Activated T-cell treated with anti-CD3 and anti-CD28 coated beads for 1 hour (primary cell): ENCODE measurements around the gene DCAF8.
"Not testable (repeated sequence)": the region's sequence is repeated elsewhere in the genome, so short reads cannot be mapped to it uniquely, and the experiment has no call there.

Source experiments
- DNase-seq: peaks from one replicate; pipeline ENCODE4 v3.0.0-alpha.2; 2020; ENCODE audit warnings: low read depth

Gene DCAF8

DNA sequence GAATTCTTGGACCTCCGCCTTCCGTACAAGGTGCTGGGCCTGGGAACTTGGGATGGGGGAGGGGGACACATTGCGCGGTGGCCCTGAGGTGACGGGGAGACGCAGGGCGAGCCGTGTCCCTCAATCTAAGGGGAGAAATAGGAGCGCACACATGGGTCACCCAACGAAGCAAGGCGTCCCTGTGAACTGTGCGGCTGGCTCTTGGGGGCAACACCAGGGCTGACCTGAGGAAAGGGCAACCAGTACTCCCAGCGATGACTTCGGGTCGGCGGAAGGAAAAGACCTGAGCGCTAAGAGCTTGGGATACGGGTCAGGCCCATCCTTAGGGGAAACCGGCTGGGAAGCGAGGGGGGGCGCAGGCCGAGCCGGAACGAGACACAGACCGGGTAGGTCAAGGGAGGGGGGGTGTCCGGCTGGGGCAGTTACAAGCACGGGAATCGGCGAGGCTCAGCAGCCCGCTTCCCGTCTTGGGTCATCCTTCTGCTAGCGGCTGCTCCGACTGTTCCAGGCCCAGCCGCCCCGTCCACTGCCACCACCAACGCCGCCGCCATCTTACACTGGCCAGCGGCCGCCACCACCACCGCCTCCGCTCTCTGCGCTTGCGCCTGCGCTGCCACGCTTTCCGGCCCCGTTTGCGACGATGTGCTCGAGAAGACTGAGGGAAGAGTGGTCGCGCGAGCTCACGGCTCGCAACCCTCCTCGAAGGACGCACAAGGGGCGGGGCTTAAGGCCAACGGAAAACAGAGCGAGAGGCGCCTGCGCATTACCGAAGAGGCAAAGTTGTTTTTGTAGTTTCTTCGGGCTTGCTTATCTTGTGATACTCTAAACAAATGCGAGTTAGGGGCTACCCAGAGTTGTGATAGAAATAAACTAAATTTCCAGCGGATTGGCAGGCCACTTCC is at the start of gene DCAF8:
Gene DCAF8, minus strand, starts transcription at position 657 of the 902 bp plus-strand sequence. CDS start 18,541 bp downstream, outside the sequence.
- peak; percentile 98 for DNase-seq

GRCh38 chr1:160309571-160309970 is 47.2 kb upstream of the DCAF8 start:
- no peak for DNase-seq

DNA sequence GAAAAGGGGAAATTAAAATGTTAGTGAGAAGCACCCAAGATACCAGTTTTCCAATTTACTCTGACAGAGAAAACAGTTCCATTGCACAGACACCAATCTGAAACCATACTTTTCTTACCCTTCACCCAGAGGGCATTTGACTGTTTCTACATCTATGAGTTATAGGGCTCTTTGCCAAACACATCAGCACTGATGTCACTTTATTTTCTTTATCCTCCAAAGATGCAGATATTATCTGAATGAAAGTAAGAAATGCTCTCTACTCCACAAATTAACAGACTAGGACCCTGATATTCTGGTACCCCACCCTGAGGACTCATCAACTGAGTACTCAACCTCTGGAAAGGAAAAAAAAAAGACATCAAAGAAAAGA is 46.8 kb upstream of the DCAF8 start:
- no peak for DNase-seq

DNA sequence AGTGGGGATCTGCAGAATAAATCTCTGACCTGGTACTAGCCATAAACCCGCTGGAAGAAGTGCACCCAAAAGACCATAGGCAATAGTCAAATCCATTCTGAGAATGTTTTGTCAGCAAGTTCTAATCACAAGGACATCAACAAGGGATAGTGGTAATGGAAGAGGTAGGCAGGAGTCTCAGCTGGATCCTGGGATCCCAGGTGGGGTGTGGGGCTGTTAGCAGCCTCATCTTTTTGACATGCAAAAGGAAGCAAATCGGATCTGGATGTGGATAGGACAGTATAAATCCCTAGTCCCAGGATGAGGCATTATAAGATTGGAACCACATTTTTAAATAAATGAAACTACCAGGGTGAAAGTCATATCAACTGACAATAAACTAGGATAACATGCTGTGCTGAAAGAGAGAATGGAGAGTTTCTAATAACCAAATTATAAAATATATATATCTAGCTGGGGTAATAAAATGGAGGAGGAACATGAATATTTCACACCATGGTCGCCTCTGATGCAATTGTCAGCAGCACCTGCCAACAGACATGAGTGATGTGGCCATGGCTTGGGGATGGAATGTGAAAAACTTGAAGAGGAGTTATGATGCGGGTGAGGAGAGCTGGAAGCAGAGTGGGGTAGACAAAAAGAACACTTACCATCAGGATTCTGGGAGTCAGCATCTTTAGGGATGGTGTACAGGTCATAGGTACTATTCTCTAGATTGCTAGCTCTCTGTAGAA is 46.3 kb upstream of the DCAF8 start:
- DNase-seq: no peak

- DNase-seq: no peak
Measured at GRCh38 chr1:160307118-160307791, 44.9 kb upstream of the DCAF8 start.

GRCh38 chr1:160300173-160300572 is 37.8 kb upstream of the DCAF8 start:
- no peak for DNase-seq

DNA sequence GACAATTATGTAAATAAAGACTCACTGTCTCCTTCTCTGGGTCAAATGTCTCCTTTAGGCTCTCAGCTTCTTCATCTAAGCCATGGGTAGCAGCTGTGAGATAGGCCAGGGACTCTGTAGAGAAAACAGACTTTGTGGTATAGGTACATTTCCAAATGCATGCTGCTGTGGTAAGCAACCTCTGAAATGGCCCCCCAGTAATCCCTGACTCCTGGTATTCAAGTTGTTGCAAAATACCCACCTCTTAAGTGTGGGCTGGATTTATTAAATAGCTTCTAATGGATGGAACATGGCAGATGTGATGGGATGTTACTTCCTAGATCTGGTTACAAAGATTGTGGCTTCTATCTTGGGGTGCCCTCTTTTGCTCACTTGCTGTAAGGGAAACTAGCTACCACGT is 33.7 kb upstream of the DCAF8 start:
- no peak for DNase-seq

- DNase-seq: no peak
Measured at GRCh38 chr1:160293020-160293968, 30.9 kb upstream of the DCAF8 start.

GRCh38 chr1:160291248-160292220 is 29.2 kb upstream of the DCAF8 start:
- DNase-seq: peak; percentile 48

- not testable (repeated sequence) for DNase-seq
Measured at GRCh38 chr1:160287769-160288168, 25.4 kb upstream of the DCAF8 start.

- DNase-seq: no peak
Measured at GRCh38 chr1:160285506-160285905, 23.2 kb upstream of the DCAF8 start.

GRCh38 chr1:160284782-160285344 is 22.5 kb upstream of the DCAF8 start, which contains the start of gene PEX19:
TSS of gene PEX19 (minus strand) at chr1:160285133. CDS start at chr1:160285124, 9 bp downstream.
- DNase-seq: peak; percentile 90

- DNase-seq: peak; percentile 1
Measured at GRCh38 chr1:160284220-160284781, 22.0 kb upstream of the DCAF8 start.

GRCh38 chr1:160282807-160283206 is 20.5 kb upstream of the DCAF8 start:
- DNase-seq: no peak

GRCh38 chr1:160277987-160278386 is 15.6 kb upstream of the DCAF8 start:
- DNase-seq: no peak

DNA sequence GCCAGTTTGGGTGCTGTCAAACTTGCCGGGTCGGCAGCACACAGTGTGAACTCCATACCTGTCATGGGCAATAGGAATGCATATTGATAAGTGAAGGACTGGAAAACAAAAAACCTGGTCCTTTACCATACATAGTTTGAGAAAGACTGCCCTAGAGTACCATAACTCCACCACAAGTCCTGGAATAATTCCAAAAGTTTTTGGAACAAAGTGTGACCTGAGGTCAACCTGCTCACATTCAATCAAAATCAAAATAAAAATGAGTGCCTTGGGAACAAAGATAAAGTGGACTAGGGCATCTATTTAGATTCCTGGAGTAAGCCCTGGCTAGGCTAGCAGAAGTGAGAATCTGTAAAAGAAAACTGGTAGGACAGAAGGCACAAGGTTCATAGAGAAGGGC is 15.0 kb upstream of the DCAF8 start:
- DNase-seq: no peak

DNA sequence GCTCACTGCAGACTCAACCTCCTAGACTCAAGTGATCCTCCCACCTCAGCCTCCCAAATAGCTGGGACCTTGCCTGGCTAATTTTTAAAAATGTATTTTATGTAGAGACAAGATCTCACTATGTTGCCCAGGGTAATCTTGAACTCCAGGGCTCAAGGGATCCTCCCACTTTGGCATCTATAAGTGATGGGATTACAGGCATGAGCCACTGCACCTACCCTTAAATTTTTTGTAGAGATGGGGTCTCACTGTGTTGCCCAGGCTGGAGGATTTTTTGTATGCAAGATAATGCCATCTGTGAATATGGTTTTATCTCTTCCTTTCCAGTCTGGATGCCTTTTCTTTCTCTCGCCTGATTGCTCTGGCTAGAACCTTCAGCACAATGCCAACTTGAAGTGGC is 8.7 kb upstream of the DCAF8 start:
- DNase-seq: no peak

DNA sequence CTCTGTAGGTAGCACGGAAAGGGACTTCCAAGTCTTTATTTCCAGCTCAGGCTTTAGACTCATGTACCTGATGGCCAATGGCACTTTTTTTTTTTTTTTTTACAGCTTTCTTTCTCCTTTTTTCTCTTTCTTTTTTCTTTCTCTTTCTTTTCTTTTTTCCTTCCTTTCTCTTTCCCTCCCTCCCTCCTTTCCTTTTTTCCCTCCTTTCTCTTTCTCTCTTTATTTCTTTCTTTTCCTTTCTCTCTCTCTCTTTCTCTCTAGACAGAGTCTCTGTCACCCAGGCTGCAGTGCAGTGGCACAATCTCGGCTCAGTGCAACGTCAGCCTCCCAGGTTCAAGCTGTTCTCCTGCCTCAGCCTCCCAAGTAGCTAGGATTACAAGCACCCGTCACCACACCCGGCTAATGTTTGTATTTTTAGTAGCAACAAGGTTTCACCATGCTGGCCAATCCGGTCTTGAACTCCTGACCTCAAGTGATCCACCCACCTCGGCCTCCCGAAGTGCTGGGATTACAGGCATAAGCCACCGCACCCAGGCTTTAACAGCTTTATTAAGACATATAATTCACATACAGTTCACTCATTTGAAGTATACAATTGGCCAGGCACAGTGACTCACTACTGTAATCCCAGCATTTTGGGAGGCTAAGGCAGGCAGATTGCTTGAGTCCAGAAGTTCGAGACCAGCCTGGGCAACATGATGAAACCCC is 5.1 kb upstream of the DCAF8 start:
- no peak for DNase-seq

- no peak for DNase-seq
Measured at GRCh38 chr1:160264795-160265307, 2.5 kb upstream of the DCAF8 start.
